Panc1 (cell line): ENCODE measurements around the gene FGR. TPM values are rescaled to one million over a fixed set of nuclear protein-coding genes. Genes with fewer than 3 reads are reported as not detected.

Source experiments
- ATAC-seq: fragments of 200-7000 bp; cut with Tn5 transposase; 2 replicates; pipeline ENCODE4 v1.9.1; 2020; ENCODE audit warnings: mild to moderate bottlenecking, moderate library complexity
- BruUV-seq: library from RNA; stranded (reverse); fragments of 400-500 nt; replicated peaks from 2 replicates; lab custom pipeline; 2021; lab: Mats Ljungman, UMichigan
- CTCF ChIA-PET: fragments of 300-600 bp; sonication (Branson Sonifier 250); formaldehyde crosslinking; loops from one replicate; lab custom pipeline; 2022; ENCODE audit warnings: antibody characterized with exemption; lab: Charles Lee
- POLR2A ChIA-PET: fragments of 300-600 bp; sonication (Branson Sonifier 250); formaldehyde crosslinking; loops from one replicate; lab custom pipeline; 2022; ENCODE audit warnings: antibody characterized with exemption; lab: Charles Lee
- DNase-seq: peaks from one replicate; pipeline ENCODE4 v3.0.0-alpha.2; 2010; ENCODE audit warnings: low read depth, low spot score
- H3K27ac ChIP-seq: 2 replicates; pipeline ENCODE4 v1.5.1; 2011; ENCODE audit warnings: mild to moderate bottlenecking, low read length, inconsistent platforms
- H3K27me3 ChIP-seq: fragments of 200-500 bp; sonication (Bioruptor generic); 2 replicates; pipeline ENCODE4 v1.6.0; 2014; ENCODE audit warnings: low read length, inconsistent platforms; ENCODE audit not compliant: control insufficient read depth, insufficient read depth
- H3K36me3 ChIP-seq: fragments of 200-500 bp; sonication (Bioruptor generic); 2 replicates; pipeline ENCODE4 v1.5.1; 2014; ENCODE audit warnings: inconsistent platforms, mild to moderate bottlenecking, low read length, moderate library complexity; ENCODE audit not compliant: control insufficient read depth, insufficient read depth
- H3K4me1 ChIP-seq: 2 replicates; pipeline ENCODE4 v1.5.1; 2011; ENCODE audit warnings: inconsistent platforms, mild to moderate bottlenecking, low read length, moderate library complexity; ENCODE audit not compliant: control insufficient read depth, insufficient read depth
- H3K4me3 ChIP-seq, 2 experiments: 2 replicates each; pipeline ENCODE4 v1.5.1; 2011 to 2012; ENCODE audit warnings: low read depth in 2 of 2, low read length in 2 of 2, mild to moderate bottlenecking in 2 of 2, inconsistent platforms in 1 of 2, moderate library complexity in 1 of 2
- H3K9me3 ChIP-seq: fragments of 200-500 bp; sonication (Bioruptor generic); 2 replicates; pipeline ENCODE4 v1.5.1; 2014; ENCODE audit warnings: low read depth, mild to moderate bottlenecking, inconsistent platforms, low read length, moderate library complexity; ENCODE audit not compliant: control insufficient read depth, insufficient read depth
- CTCF ChIP-seq: fragments of 450-650 bp; IDR thresholded peaks from 2 replicates; pipeline ENCODE4 v1.5.1; 2017; ENCODE audit warnings: mild to moderate bottlenecking
- POLR2AphosphoS5 ChIP-seq: IDR thresholded peaks from 2 replicates; pipeline ENCODE4 v1.6.1; 2012; ENCODE audit warnings: mild to moderate bottlenecking, low read depth, low read length, moderate library complexity
- REST ChIP-seq, 2 experiments: IDR thresholded peaks; 2 replicates each; pipeline ENCODE4 v1.6.1; 2011 to 2012; ENCODE audit warnings: low read depth in 2 of 2, control low read depth in 1 of 2, low read length in 1 of 2, mild to moderate bottlenecking in 1 of 2, moderate library complexity in 1 of 2; ENCODE audit not compliant: insufficient read depth in 1 of 2
- SIN3A ChIP-seq: IDR thresholded peaks from 2 replicates; pipeline ENCODE4 v1.6.1; 2012; ENCODE audit warnings: low read depth, mild to moderate bottlenecking, low read length, moderate library complexity, borderline replicate concordance; ENCODE audit not compliant: insufficient read depth
- TCF7L2 ChIP-seq: IDR thresholded peaks from 2 replicates; pipeline ENCODE4 v1.6.1; 2011; ENCODE audit warnings: mild to moderate bottlenecking, low read depth, low read length, inconsistent platforms
- in situ Hi-C: cut with HindIII; loops from 2 replicates; pipeline ENCODE4 v1.10.0; 2016; ENCODE audit warnings: low sequenced_read_pairs, low pct_unique_long_range_greater_than_20kb
- intact Hi-C: fragments of 100-400 bp; cut with micrococcal nuclease; formaldehyde crosslinking; loops from one replicate; pipeline ENCODE4 v1.10.0; 2022; ENCODE audit not compliant: unreplicated experiment
- total RNA-seq: library from RNA; stranded (reverse); gene quantifications from one replicate; pipeline ENCODE4 v1.2.1, GENCODE V29; 2021; ENCODE audit not compliant: unreplicated experiment

The FGR gene
- total RNA-seq, 1 experiment from 2014 or later = 0.18 TPM

- ATAC-seq (no peak), DNase-seq (no peak)
- Histone ChIP-seq H3K27me3 (no peaks in the 10 kb centered on the region), H3K27ac (peak overlapping the region; percentile 73), H3K4me1 (peaks cover 7% of the 10 kb centered on the region; the same call in 1 of the 2 replicates), H3K9me3 (no peaks in the 10 kb centered on the region), H3K36me3 (no peaks in the 10 kb centered on the region), H3K4me3 (peak overlapping the region; percentile 50 to 73)
- TF ChIP-seq SIN3A (no peak), REST (IDR thresholded peaks at IDR 0.05; ENCODE audit: insufficient read depth in 1 of 2, low read depth in 2 of 2, low read length in 1 of 2) (no peak), POLR2AphosphoS5 (no peak), TCF7L2 (no peak), CTCF (no peak)
- BruUV-seq = no TSS peak
- POLR2A ChIA-PET = interaction anchor here (0.5 to 0.6 kb wide), 2 partner anchors 99 to 172 kb away, joined by 9 read pairs; no protein-coding TSS in a partner anchor
- intact Hi-C loops = loop anchor here (1.0 kb wide), 1 partner anchor 53 kb away; the partner anchor contains the start of gene FAM76A
- in situ Hi-C loops = no loop called here
- CTCF ChIA-PET = interaction anchor here (0.8 to 1.1 kb wide), 2 partner anchors 44 to 53 kb away, joined by 4 to 10 read pairs; partner anchors contain the start of gene FAM76A
Measured at GRCh38 chr1:27672750-27673112, 37.7 kb upstream of the FGR start.

GRCh38 chr1:27671964-27672749, 37.2 kb upstream of the FGR start, which contains the start of gene IFI6:
Gene IFI6, minus strand, starts transcription at chr1:27672192. Its CDS starts 2,878 bp downstream, at chr1:27669314.
- BruUV-seq = no TSS peak
- Histone ChIP-seq H3K4me1 (peaks cover 7% of the 10 kb centered on the region; the same call in 1 of the 2 replicates), H3K9me3 (no peaks in the 10 kb centered on the region), H3K27me3 (no peaks in the 10 kb centered on the region), H3K36me3 (no peaks in the 10 kb centered on the region), H3K27ac (peak within 1 kb of the TSS; percentile 73), H3K4me3 (peak within 1 kb of the TSS; percentile 50 to 73)
- in situ Hi-C loops = no loop called here
- DNase-seq (peak; percentile 85), ATAC-seq (peak; percentile 97)
- 0 out of 2 replicates have a peak, but pooled peaks have one; percentile 60 for TF ChIP-seq TCF7L2
- no peak for TF ChIP-seq REST (IDR thresholded peaks at IDR 0.05; ENCODE audit: insufficient read depth in 1 of 2, low read depth in 2 of 2, low read length in 1 of 2)
- TF ChIP-seq CTCF = peak; percentile 52
- no peak for TF ChIP-seq SIN3A
- peak; percentile 75; the same call in 1 of the 2 replicates for TF ChIP-seq POLR2AphosphoS5
- intact Hi-C loops = loop anchor here (1.0 kb wide), 1 partner anchor 53 kb away; the partner anchor contains the start of gene FAM76A
- ChIA-PET CTCF (interaction anchor here (0.6 to 1.1 kb wide), 3 partner anchors 44 to 696 kb away, joined by 3 to 10 read pairs (median 4); partner anchors contain the start of gene FAM76A), POLR2A (interaction anchor here (0.5 to 0.6 kb wide), 4 partner anchors 100 to 693 kb away, joined by 6 to 9 read pairs (median 8); no protein-coding TSS in a partner anchor)
